Activated CD8-positive, alpha-beta memory T cell treated with anti-CD3 and anti-CD28 coated beads for 36 hours (primary cell): ENCODE measurements around the gene INVS. TPM values are rescaled to one million over a fixed set of nuclear protein-coding genes. Genes with fewer than 3 reads are reported as not detected.
"Not testable (repeated sequence)": the region's sequence is repeated elsewhere in the genome, so short reads cannot be mapped to it uniquely, and the experiment has no call there.

ENCODE experiments used
- CTCF ChIA-PET: fragments of 350-600 bp; sonication (Branson Sonifier 250); formaldehyde crosslinking; loops from one replicate; lab custom pipeline; 2021; ENCODE audit warnings: antibody characterized with exemption; lab: Charles Lee
- POLR2A ChIA-PET: fragments of 350-600 bp; sonication (Branson Sonifier 250); formaldehyde crosslinking; loops from one replicate; lab custom pipeline; 2021; ENCODE audit warnings: antibody characterized with exemption; lab: Charles Lee
- total RNA-seq, 2 experiments: library from RNA; stranded (reverse); gene quantifications; one replicate each; pipeline ENCODE4 v1.2.3, GENCODE V29; 2021

INVS gene
- total RNA-seq, 2 experiments from 2014 or later = 17.3 to 18.3 TPM

GRCh38 chr9:100221538-100221937 is 122.5 kb downstream of the INVS start:
- CTCF ChIA-PET = no interaction called here
- POLR2A ChIA-PET = no interaction called here

- ChIA-PET CTCF (interaction anchor here (1.2 kb wide), 1 partner anchor 54 kb away, joined by 4 read pairs; no protein-coding TSS in a partner anchor), POLR2A (interaction anchor here (0.7 kb wide), 1 partner anchor 57 kb away, joined by 7 read pairs; no protein-coding TSS in a partner anchor)
Observed at GRCh38 chr9:100222674-100223073, 123.6 kb downstream of the INVS start.

GRCh38 chr9:100227636-100228035 is 128.6 kb downstream of the INVS start:
- ChIA-PET CTCF (no interaction called here), POLR2A (no interaction called here)

GRCh38 chr9:100228352-100228869 is 129.4 kb downstream of the INVS start:
- ChIA-PET POLR2A (no interaction called here), CTCF (no interaction called here)

- POLR2A ChIA-PET = no interaction called here
- CTCF ChIA-PET = no interaction called here
Observed at GRCh38 chr9:100229136-100229535, 130.1 kb downstream of the INVS start.

- CTCF ChIA-PET = no interaction called here
- POLR2A ChIA-PET = no interaction called here
Observed at GRCh38 chr9:100229561-100229960, 130.5 kb downstream of the INVS start.

GRCh38 chr9:100236986-100237385 is 137.9 kb downstream of the INVS start:
- CTCF ChIA-PET, POLR2A ChIA-PET: not testable (repeated sequence)

- CTCF ChIA-PET = no interaction called here
- POLR2A ChIA-PET = no interaction called here
Observed at GRCh38 chr9:100240512-100240911, 141.5 kb downstream of the INVS start.

GRCh38 chr9:100267211-100267610 is 168.2 kb downstream of the INVS start:
- ChIA-PET POLR2A (no interaction called here), CTCF (no interaction called here)

GRCh38 chr9:100268271-100268670 is 169.2 kb downstream of the INVS start:
- ChIA-PET POLR2A (no interaction called here), CTCF (no interaction called here)

GRCh38 chr9:100269656-100270055 is 170.6 kb downstream of the INVS start:
- CTCF ChIA-PET = no interaction called here

GRCh38 chr9:100277166-100277979 is 178.3 kb downstream of the INVS start:
- CTCF ChIA-PET = interaction anchor here (1.3 kb wide), 1 partner anchor 54 kb away, joined by 4 read pairs; no protein-coding TSS in a partner anchor
- POLR2A ChIA-PET = no interaction called here

More at GRCh38 chr9:100269656-100270055, 170.6 kb downstream of the INVS start:
- POLR2A ChIA-PET = no interaction called here

- ChIA-PET CTCF (no interaction called here), POLR2A (no interaction called here)
Observed at GRCh38 chr9:100281066-100281465, 182.0 kb downstream of the INVS start.

- ChIA-PET CTCF (interaction anchor here (0.6 kb wide), 1 partner anchor 141 kb away, joined by 3 read pairs; no protein-coding TSS in a partner anchor), POLR2A (no interaction called here)
Observed at GRCh38 chr9:100281676-100282387, 182.8 kb downstream of the INVS start.

GRCh38 chr9:100282388-100282719 is 183.3 kb downstream of the INVS start:
- ChIA-PET POLR2A (no interaction called here), CTCF (no interaction called here)

- CTCF ChIA-PET = no interaction called here
- POLR2A ChIA-PET = no interaction called here
Observed at GRCh38 chr9:100284247-100284646, 185.2 kb downstream of the INVS start.

- ChIA-PET POLR2A (no interaction called here), CTCF (interaction anchor here (1.2 kb wide), 1 partner anchor 69 kb away, joined by 3 read pairs; no protein-coding TSS in a partner anchor)
Observed at GRCh38 chr9:100285080-100285479, 186.0 kb downstream of the INVS start.

- ChIA-PET POLR2A (no interaction called here), CTCF (interaction anchor here (1.2 kb wide), 1 partner anchor 69 kb away, joined by 3 read pairs; no protein-coding TSS in a partner anchor)
Observed at GRCh38 chr9:100285601-100286000, 186.6 kb downstream of the INVS start.

- ChIA-PET POLR2A (no interaction called here), CTCF (interaction anchor here (1.2 kb wide), 1 partner anchor 70 kb away, joined by 3 read pairs; no protein-coding TSS in a partner anchor)
Observed at GRCh38 chr9:100286257-100286656, 187.2 kb downstream of the INVS start.

GRCh38 chr9:100287186-100287585 is 188.1 kb downstream of the INVS start:
- POLR2A ChIA-PET = no interaction called here
- CTCF ChIA-PET = no interaction called here
